ENCODE results near the gene PATJ. TPM values are rescaled to one million over a fixed set of nuclear protein-coding genes. Genes with fewer than 3 reads are reported as not detected.
"Not testable (repeated sequence)": the region's sequence is repeated elsewhere in the genome, so short reads cannot be mapped to it uniquely, and the experiment has no call there.

Gene PATJ
- total RNA-seq, 1 experiment from 2014 or later, result 72.2 TPM

DNA sequence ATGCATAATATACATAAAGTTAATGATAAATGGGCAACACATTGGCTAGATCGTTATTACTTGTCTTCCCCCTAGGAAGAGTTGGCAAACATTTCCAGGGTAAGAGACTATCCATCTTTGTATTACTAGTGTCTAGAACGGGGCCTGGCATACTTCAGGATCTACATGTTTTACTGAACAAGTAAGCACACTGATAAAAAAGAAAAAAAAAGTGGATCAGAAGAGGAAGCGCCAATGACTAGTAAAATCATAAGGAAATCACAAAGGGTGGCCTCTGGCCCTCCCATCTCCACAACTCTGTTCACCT, 17.8 kb upstream of the PATJ start:
- Mint-ChIP-seq H3K4me3 (ENCODE audit: low read depth, unreplicated experiment) (peak overlapping the region; percentile 97), H3K36me3 (ENCODE audit: insufficient read depth, unreplicated experiment) (peaks cover 19% of the 10 kb centered on the region), H3K9me3 (ENCODE audit: low read depth, unreplicated experiment) (no peaks in the 10 kb centered on the region), H3K4me1 (ENCODE audit: low read depth, unreplicated experiment) (peaks cover 8% of the 10 kb centered on the region), H3K27ac (ENCODE audit: unreplicated experiment) (peak overlapping the region; percentile 98), H3K27me3 (ENCODE audit: unreplicated experiment) (no peaks in the 10 kb centered on the region)
- intact Hi-C loops (cut with micrococcal nuclease; ENCODE audit: unreplicated experiment), result loop anchor here (2.0 kb wide), 1 partner anchor 18 kb away; the partner anchor contains the start of gene PATJ
- CTCF ChIA-PET, result interaction anchor here (0.6 kb wide), 1 partner anchor 127 kb away, joined by 4 read pairs; no protein-coding TSS in a partner anchor
- TF ChIP-seq CTCF (IDR thresholded peaks at IDR 0.05; ENCODE audit: unreplicated experiment), result no peak
- no TSS peak for BruUV-seq (replicated peaks)
- DNase-seq, result no peak

DNA sequence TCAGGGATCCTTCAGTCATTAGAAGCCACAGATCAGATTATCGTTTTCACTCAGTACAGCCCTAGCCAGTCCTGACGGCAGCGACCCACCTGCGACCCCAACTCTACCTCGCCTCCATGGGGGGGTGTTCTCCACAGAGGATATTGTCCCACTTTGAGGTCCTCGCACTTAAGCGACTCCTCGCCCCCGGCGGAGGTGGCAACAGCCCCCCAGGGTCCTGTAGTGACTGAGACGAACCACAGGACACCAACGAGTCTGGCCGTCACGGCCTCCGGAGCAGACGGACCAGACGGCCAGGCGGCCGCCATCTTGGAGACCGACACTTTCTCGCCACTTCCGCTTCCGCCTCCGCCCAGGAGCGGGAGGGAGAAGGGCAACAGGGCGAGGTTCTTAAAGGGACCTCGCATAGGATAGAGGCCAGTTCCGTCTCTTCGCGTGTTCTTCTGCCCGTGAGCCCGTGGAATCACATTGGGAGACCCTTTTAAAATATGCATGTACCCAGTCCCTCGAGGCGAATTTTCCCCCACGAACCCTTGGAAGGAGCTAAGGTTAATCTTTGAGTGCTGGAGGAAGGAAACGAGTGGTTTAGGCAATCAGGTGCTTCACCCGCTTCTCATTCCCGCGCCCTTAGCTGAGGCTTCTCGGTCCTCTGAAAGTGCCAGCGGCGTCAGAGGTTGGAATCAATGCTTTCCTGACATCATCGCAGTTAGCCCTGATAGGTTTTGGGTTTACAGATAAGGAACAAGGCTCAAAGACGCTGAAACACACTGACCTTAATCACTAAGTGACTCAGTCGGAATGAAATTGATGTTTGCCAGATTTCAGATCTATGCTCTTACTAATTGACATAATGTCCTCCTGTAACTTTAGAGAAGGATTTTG, 17.2 kb upstream of the PATJ start, which contains the start of gene TM2D1:
Gene TM2D1, minus strand, starts transcription at position 329 of the 882 bp plus-strand sequence. Its CDS starts 21 bp downstream, at position 308.
- CTCF ChIA-PET, result interaction anchor here (0.6 kb wide), 1 partner anchor 127 kb away, joined by 4 read pairs; no protein-coding TSS in a partner anchor
- no TSS peak for BruUV-seq (replicated peaks)
- Mint-ChIP-seq H3K9me3 (ENCODE audit: low read depth, unreplicated experiment) (no peaks in the 10 kb centered on the region), H3K4me3 (ENCODE audit: low read depth, unreplicated experiment) (peak within 1 kb of the TSS; percentile 97), H3K36me3 (ENCODE audit: insufficient read depth, unreplicated experiment) (peaks cover 24% of the 10 kb centered on the region), H3K27ac (ENCODE audit: unreplicated experiment) (peak within 1 kb of the TSS; percentile 98), H3K27me3 (ENCODE audit: unreplicated experiment) (no peaks in the 10 kb centered on the region), H3K4me1 (ENCODE audit: low read depth, unreplicated experiment) (peaks cover 8% of the 10 kb centered on the region)
- no peak for TF ChIP-seq CTCF (IDR thresholded peaks at IDR 0.05; ENCODE audit: unreplicated experiment)
- intact Hi-C loops (cut with micrococcal nuclease; ENCODE audit: unreplicated experiment), result loop anchor here (2.0 kb wide), 1 partner anchor 18 kb away; the partner anchor contains the start of gene PATJ
- peak; percentile 87 for DNase-seq

DNA sequence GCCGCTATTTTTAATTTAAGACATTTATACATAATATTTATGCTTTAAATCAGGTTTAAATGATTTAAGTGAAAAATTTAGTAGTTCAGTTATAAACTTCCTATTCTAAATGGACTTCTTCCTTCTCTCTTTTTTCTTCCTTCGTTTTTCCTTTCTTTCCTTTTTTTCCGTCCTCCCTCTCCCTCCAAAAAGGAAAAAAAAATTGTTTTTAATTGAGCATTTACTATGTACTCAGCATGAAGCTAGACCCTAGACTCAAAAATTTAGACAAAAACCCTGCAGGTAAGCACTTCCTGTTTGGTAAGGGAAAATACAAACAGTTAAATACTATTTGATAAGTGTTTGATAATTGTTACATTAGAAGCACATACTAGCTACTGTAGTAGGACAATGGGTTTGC, 14.7 kb upstream of the PATJ start:
- intact Hi-C loops (cut with micrococcal nuclease; ENCODE audit: unreplicated experiment), result no loop called here

DNA sequence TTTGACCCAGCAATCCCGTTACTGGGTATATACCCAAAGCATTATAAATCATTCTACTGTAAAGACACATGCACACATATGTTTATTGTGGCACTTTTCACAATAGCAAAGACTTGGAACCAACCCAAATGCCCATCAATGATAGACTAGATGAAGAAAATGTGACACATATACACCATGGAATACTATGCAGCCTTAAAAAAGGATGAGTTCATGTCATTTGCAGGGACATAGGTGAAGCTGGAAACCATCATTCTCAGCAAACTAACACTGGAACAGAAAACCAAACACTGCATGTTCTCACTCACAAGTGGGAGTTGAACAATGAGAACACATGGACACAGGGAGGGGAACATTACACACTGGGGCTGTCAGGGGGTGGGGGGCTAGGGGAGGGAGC, 11.6 kb upstream of the PATJ start:
- BruUV-seq (replicated peaks); H3K27ac Mint-ChIP-seq (ENCODE audit: unreplicated experiment); H3K4me3 Mint-ChIP-seq (ENCODE audit: low read depth, unreplicated experiment); intact Hi-C loops (cut with micrococcal nuclease; ENCODE audit: unreplicated experiment); CTCF ChIA-PET; H3K4me1 Mint-ChIP-seq (ENCODE audit: low read depth, unreplicated experiment); DNase-seq; H3K9me3 Mint-ChIP-seq (ENCODE audit: low read depth, unreplicated experiment); H3K27me3 Mint-ChIP-seq (ENCODE audit: unreplicated experiment); H3K36me3 Mint-ChIP-seq (ENCODE audit: insufficient read depth, unreplicated experiment): not testable (repeated sequence)

More for the DNA sequence above, 14.7 kb upstream of the PATJ start:
- TF ChIP-seq CTCF (IDR thresholded peaks at IDR 0.05; ENCODE audit: unreplicated experiment), result no peak
- Mint-ChIP-seq H3K27ac (ENCODE audit: unreplicated experiment) (no peak overlapping the region), H3K9me3 (ENCODE audit: low read depth, unreplicated experiment) (no peaks in the 10 kb centered on the region), H3K27me3 (ENCODE audit: unreplicated experiment) (no peaks in the 10 kb centered on the region), H3K4me3 (ENCODE audit: low read depth, unreplicated experiment) (no peak overlapping the region), H3K4me1 (ENCODE audit: low read depth, unreplicated experiment) (peaks cover 8% of the 10 kb centered on the region), H3K36me3 (ENCODE audit: insufficient read depth, unreplicated experiment) (peaks cover 24% of the 10 kb centered on the region)
- no TSS peak for BruUV-seq (replicated peaks)
- CTCF ChIA-PET, result interaction anchor here (0.6 kb wide), 1 partner anchor 309 kb away, joined by 5 read pairs; no protein-coding TSS in a partner anchor
- no peak for DNase-seq

DNA sequence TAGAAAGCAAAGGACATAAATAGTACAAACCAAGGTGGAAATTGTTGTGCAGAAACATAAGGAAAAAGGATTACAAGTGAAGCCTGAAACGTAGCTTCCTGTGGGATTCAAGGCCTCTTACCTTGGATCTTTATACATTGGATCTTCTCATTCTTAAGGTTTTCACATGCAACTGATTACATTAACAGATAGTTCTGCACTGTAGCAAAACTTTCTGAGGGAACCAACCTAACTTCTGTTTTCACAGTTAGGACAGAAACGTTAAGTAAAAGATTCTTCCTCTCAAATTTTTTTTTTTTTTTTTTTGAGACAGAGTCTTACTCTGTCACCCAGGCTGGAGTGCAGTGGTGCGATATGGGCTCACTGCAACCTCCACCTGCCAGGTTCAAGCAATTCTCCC, 9.6 kb upstream of the PATJ start:
- CTCF ChIA-PET, result no interaction called here
- no TSS peak for BruUV-seq (replicated peaks)
- H3K36me3 Mint-ChIP-seq (ENCODE audit: insufficient read depth, unreplicated experiment), result peaks cover 5% of the 10 kb centered on the region

More for the DNA sequence above, 9.6 kb upstream of the PATJ start:
- H3K4me3 Mint-ChIP-seq (ENCODE audit: low read depth, unreplicated experiment), result no peak overlapping the region
- H3K4me1 Mint-ChIP-seq (ENCODE audit: low read depth, unreplicated experiment), result no peaks in the 10 kb centered on the region
- TF ChIP-seq CTCF (IDR thresholded peaks at IDR 0.05; ENCODE audit: unreplicated experiment), result no peak
- no peak overlapping the region for H3K27ac Mint-ChIP-seq (ENCODE audit: unreplicated experiment)
- H3K9me3 Mint-ChIP-seq (ENCODE audit: low read depth, unreplicated experiment), result no peaks in the 10 kb centered on the region
- DNase-seq, result no peak
- intact Hi-C loops (cut with micrococcal nuclease; ENCODE audit: unreplicated experiment), result no loop called here
- H3K27me3 Mint-ChIP-seq (ENCODE audit: unreplicated experiment), result no peaks in the 10 kb centered on the region

Measured in Calu3 (cell line).